Stimulated activated naive CD4-positive, alpha-beta T cell (primary cell): Measurements from ENCODE around the gene UBAP1L.
"Not testable (repeated sequence)": the region's sequence is repeated elsewhere in the genome, so short reads cannot be mapped to it uniquely, and the experiment has no call there.

ENCODE experiments used
- DNase-seq, 6 experiments: peaks; one replicate each; lab custom pipeline; 2025; lab: John Stamatoyannopoulos, UW

The UBAP1L gene

GRCh38 chr15:65083262-65083701, 31.7 kb downstream of the UBAP1L start:
- no peak for DNase-seq

GRCh38 chr15:65082303-65082953, 32.6 kb downstream of the UBAP1L start:
- peak in 2 of 6 experiments; percentile 8 to 15 for DNase-seq

DNA sequence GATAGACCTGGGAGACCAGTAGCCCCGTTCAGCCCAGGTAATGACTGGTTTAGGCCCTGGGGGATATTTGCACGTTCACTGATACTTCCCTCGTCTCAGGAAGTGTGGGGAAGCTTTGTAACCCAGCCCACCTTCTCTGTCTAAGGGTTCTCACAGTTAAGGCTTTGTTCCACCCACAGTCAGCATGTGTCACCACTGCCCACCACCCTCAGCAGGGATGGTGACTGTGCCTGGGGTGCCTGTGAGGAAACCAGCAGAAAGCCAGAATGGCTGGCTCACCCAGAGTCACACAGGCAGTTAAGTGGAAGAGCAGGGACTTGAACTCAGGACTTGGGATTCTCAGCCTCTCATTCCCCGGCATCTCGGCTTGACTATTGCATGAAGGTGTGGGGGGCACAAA, 33.2 kb downstream of the UBAP1L start:
- no peak for DNase-seq

DNA sequence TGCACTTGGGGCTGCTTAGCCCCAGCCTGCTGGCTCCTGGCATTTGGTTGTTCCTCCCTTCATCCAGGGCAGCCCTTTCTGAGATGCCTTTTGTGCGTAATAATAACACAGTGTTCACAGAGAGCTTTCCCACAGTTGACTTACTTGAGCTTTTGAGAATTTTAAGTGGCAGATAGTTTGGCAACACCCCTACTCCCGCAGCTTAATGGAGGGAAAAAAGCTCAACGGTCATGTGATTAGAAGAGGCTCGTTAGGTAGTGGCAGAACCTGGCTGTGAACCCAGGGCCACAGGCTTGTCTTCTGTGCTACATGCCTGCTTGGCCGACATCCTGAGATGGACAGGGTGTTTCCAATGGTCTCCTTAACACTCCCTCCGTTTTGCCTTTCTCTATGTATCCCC, 33.7 kb downstream of the UBAP1L start:
- no peak for DNase-seq

DNA sequence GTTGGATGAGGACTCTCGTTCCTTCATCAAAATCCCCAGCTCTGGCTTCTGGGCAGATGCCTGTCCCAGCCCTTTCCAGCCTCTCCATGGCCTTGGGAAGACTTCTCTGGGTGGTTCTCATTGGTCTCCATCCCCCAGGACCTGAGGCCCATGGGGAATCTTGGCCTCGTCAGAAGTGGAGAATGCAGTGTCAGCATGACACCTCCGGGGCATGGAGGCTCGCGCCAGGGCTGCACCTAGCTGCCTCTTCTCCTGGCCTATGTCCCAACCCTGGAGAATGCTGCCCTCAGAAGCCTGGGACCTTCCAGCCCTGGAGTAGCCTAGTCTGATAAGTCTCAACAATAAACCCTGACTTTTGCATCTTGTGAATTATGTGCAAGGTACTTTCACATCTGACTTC, 35.4 kb downstream of the UBAP1L start:
- DNase-seq = no peak

DNA sequence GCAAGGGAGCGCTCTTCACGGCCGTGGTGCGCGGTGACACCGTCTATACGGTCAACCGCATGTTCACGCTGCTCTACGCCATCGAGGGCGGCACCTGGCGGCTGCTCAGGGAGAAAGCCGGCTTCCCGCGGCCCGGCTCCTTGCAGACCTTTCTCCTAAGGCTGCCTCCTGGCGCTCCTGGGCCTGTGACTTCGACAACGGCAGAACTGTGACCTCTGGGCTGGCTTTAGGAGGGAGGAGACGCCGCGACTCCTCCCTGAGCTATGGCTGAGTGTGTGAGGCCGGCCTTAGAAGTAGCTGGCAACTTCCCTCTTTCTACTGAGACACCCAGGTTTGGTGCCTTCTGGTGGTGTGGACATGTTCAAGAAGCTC, 37.0 kb downstream of the UBAP1L start:
- DNase-seq = peak; percentile 11 to 53 (median 16)

DNA sequence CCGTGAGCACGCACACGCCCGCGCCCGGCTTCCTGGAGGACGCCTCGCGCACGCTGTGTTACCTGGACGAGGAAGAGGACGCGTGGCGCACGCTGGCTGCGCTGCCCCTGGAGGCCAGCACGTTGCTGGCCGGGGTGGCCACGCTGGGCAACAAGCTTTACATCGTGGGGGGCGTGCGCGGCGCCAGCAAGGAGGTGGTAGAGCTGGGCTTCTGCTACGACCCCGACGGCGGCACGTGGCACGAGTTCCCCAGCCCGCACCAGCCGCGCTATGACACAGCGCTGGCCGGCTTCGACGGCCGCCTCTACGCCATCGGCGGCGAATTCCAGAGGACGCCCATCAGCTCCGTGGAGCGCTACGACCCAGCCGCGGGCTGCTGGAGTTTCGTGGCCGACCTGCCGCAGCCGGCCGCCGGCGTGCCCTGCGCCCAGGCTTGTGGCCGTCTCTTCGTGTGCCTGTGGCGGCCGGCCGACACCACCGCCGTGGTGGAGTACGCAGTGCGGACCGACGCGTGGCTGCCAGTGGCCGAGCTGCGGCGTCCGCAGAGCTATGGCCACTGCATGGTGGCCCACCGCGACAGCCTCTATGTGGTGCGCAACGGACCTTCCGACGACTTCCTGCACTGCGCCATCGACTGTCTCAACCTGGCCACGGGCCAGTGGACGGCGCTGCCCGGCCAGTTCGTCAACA, 37.6 kb downstream of the UBAP1L start:
- no peak for DNase-seq

DNA sequence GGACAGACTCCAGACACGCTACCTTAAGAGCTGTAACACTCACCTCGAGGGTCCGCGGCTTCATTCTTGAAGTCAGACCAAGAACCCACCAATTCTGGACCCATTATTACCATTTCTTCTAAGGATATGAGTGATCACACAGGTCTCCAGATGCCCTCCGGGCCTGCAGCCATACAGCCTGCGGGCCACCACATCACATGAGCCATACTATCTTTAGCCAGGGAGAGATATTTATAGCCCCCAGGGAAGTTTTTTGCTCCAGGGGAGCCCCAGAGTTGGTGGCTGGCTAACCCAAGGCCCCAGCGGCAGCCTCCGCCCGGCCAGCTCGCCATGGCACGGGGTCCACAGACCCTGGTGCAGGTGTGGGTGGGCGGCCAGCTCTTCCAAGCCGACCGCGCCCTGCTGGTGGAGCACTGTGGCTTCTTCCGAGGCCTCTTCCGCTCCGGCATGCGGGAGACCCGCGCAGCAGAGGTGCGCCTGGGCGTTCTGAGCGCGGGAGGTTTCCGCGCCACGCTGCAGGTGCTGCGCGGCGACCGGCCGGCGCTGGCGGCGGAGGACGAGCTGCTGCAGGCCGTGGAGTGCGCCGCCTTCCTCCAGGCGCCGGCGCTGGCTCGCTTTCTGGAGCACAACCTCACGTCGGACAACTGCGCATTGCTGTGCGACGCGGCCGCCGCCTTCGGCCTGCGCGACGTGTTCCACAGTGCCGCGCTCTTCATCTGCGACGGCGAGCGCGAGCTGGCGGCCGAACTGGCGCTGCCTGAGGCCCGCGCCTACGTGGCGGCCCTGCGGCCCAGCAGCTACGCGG, 38.3 kb downstream of the UBAP1L start, which contains the start of gene KBTBD13:
TSS of gene KBTBD13 (plus strand) at position 261 of the 805 bp plus-strand sequence. CDS start at position 331, 70 bp downstream.
- DNase-seq = no peak

- DNase-seq = not testable (repeated sequence)
Measured at GRCh38 chr15:65075607-65076395, 39.2 kb downstream of the UBAP1L start.

GRCh38 chr15:65074946-65075345, 40.1 kb downstream of the UBAP1L start:
- not testable (repeated sequence) for DNase-seq

- DNase-seq = no peak
Measured at GRCh38 chr15:65072617-65073016, 42.4 kb downstream of the UBAP1L start.

DNA sequence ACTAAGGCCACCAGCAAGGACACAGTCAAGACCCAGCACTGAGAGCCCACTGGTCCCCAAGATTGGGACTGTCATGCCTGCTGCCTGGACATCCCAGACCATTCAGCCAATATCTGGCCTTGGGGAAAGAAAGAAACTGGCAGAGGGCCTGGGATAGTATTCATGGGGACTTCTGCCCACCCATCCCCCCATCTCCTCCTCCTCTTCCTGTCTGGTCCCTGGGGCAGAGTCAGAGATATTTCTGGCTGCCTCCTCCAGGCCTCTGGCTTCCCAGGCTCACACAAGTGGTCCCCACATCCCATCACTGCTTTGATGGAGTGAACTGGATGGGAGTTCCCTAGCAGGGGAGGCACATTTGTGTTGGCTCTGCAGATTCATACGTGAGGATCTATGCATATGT, 43.0 kb downstream of the UBAP1L start:
- DNase-seq = no peak

DNA sequence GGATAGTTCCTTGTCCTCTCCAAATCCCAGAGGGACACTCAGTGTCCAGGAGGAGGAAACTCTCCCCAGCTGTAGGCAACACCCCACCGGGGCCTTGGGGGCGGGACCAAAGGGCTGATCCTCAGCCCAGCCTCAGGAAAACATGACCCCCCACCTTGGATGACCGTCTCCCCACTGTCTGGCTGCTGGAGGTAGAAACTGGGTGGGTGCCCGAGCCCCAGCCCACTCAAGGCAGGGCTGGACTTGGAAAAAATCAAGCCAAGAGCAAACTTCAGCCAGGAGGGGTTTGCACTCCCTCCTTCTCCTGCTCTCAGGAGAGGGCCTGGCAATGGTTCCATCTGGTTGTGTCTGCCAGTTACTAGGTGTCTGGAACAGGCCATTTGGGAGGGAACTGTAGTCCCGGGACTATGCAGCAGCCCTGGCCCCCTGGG, 43.6 kb downstream of the UBAP1L start:
- no peak for DNase-seq

DNA sequence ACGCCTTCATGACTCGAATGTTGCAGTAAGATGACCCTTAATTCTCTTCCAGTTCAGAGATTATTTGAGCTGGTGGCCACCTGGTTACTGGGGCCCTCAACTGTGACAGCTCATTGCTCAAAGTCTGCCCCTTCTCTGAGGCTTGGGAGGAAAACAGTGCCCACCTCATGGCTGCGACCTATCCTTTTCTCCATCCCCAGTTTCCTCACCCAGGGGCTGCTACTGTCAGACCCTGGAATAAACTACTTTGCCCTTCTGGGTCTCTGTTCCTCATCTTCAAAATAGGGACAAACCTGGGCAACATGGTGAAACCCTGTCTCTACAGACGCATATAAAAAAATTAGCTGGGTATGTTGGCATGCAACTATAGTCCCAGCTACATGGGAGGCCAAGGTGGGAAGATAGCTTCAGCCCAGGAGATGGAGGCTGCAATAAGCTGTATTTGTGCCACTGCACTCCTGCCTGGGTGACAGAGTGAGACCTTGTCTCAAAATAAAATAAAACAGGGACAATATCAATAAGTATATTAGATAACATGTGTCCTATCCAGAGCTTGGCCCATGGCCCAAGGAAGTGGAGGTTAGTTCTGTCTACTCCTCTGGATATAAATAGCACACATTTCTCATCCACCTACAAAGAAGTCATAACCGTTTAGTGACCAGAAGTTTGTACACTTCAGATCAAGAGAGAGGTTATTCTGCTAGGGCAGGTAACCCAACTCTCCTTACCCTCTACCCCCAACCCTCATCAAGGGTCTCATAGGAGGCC, 45.0 kb downstream of the UBAP1L start:
- DNase-seq = no peak

DNA sequence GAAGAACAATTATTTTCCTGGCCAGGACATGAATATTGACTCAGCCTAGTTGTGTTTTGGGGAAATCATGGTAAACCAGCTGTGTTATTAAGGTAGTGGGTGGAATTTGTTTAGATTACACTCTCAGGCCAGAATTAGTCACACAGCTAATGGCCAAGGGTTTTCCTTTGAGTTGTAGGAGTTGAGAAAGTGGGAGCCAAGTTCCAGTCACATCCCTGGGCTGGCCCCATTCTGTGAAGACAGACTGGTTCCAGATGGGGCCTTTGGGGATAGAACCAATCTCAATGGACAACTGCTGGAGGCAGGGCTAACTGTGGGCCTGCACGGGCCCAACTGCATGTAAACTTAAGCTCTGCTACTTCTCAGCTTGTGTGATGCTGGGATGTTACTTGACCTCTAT, 45.8 kb downstream of the UBAP1L start:
- no peak for DNase-seq

- DNase-seq = no peak
Measured at GRCh38 chr15:65068403-65068788, 46.6 kb downstream of the UBAP1L start.

DNA sequence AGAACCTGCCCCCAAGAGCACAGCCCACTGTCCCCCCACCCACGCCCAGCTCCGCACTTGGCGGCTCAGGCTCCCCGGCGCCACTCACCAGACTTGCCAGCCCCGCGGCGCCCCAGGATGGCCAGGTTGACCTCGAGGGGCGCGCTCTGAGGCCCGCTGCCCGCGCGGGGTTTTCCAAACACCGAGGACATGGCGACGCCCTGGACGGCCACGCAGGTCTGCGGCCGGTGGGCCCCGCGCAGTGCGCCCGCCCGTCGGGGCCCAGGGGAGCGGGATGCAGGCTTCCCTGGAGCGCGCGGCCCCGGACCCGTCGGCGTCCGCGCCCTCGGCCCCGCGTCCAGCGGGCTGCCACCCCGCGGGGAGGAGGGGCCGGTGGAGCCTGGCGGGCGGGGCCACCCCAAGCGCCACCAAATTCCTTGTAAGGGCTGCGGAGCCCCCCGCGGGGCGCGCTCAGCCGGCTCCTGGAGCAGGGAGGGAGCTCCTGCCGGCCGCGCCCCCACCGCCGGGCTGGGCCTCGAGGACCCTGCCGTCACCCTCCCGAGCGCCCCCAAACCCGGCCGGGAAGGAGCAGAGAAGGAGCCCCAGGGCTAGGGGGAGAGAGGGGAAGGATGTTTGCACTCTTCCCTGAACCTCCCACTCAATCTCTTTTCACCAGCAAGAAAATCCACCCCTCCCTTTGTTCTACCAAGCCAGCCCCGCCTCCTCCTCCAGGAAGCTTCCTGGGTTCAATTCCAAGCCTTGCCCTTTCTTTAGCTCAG, 47.2 kb downstream of the UBAP1L start, which contains the start of gene RASL12:
TSS of gene RASL12 (minus strand) at position 347 of the 758 bp plus-strand sequence. CDS start at position 191, 156 bp downstream.
- DNase-seq = no peak

DNA sequence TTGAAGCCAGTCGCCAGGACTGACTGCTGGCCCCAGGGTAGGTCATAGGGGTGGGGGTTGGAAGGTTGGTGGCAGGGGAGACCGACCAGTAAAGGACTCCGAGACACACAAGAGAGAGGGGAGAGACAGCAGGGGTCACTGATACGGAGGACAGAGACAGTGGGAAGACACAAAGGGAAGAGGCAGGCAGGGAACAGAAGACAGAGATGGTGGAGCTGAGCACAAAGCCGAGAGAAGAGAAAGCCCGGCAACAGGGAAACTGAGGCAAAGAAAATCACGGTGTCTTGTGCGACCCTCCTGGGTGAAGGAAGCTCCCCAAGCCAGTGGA, 47.7 kb downstream of the UBAP1L start:
- DNase-seq = no peak

DNA sequence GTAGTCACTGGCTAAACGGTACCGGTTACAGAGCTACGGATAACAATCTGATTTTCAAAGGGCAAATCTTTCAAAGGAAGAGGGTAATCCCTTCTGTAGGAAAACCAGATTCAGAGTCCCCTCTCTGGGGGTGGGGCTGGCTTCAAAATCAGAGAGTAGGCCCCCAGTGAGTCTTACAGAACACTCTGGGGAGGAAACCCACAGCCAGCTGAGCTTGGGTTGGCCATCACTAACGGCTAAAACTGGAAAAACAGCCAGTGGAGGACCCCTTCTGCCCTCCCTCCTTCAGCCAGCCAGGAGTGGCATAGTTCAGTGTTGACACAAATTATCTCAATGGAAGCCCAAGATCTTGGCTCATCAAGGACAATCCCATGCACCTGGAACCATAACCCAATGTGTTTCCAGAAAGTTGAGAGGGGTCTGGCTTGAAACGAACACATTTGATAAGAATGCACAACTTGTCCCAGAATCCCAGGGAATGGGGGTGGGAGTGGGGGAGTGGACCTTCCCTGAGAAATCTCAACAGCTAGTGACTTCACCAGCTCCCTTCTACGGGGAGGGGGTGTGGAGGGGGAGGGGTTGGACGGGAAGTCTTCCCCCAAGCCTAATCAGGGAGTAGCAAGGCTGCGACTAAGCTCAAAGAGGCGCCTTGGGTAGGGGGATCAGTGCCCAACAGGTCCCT, 48.2 kb downstream of the UBAP1L start:
- no peak for DNase-seq
